HCT116 (cell line): ENCODE results near the gene GIT2. TPM values are rescaled to one million over a fixed set of nuclear protein-coding genes. Genes with fewer than 3 reads are reported as not detected.
"Not testable (repeated sequence)": the region's sequence is repeated elsewhere in the genome, so short reads cannot be mapped to it uniquely, and the experiment has no call there.

ENCODE experiments used
- ATAC-seq: fragments of 200-7000 bp; cut with Tn5 transposase; 2 replicates; pipeline ENCODE4 v1.9.1; 2020; ENCODE audit warnings: mild to moderate bottlenecking, moderate library complexity
- BruUV-seq: library from RNA; stranded (reverse); fragments of 400-500 nt; replicated peaks from 2 replicates; lab custom pipeline; 2021; lab: Mats Ljungman, UMichigan
- CTCF ChIA-PET: fragments of 300-600 bp; sonication (Branson Sonifier 250); formaldehyde crosslinking; loops from one replicate; lab custom pipeline; 2021; ENCODE audit warnings: antibody characterized with exemption; lab: Charles Lee
- POLR2A ChIA-PET: fragments of 300-600, 350-600 bp; sonication (Branson Sonifier 250); formaldehyde crosslinking; loops from one replicate; lab custom pipeline; 2021; ENCODE audit warnings: antibody characterized with exemption; lab: Charles Lee
- RAD21 ChIA-PET, 2 experiments: fragments of 300-600 bp; sonication (Branson Sonifier 250); formaldehyde crosslinking; loops; one replicate each; lab custom pipeline; 2023; ENCODE audit warnings: low total read pairs in 2 of 2; ENCODE audit not compliant: uncharacterized antibody in 2 of 2, unreplicated experiment in 2 of 2, low non-redundant PET in 1 of 2; lab: Charles Lee
- DNase-seq: peaks from one replicate; pipeline ENCODE4 v3.0.0-alpha.2; 2010; ENCODE audit warnings: low read depth, low spot score
- H2AFZ ChIP-seq: fragments of 200-600 bp; shearing (Covaris generic), sonication (generic); 2 replicates; pipeline ENCODE4 v1.6.1; 2017; ENCODE audit warnings: low read depth, mixed run types, mixed read lengths, antibody characterized with exemption, low read length; ENCODE audit not compliant: poor library complexity, severe bottlenecking
- H3K27ac ChIP-seq: 2 replicates; pipeline ENCODE4 v1.5.1; 2012; ENCODE audit warnings: low read depth, low read length
- H3K27me3 ChIP-seq: fragments of 200-600 bp; sonication (generic); 2 replicates; pipeline ENCODE4 v1.6.1; 2016; ENCODE audit warnings: mixed run types, low read length, mixed read lengths; ENCODE audit not compliant: insufficient read depth
- H3K36me3 ChIP-seq, 2 experiments: fragments of 200-500 bp in 1 of 2; fragments of 200-600 bp in 1 of 2; sonication (Bioruptor generic) in 1 of 2; sonication (generic) in 1 of 2; 2 replicates each; pipeline versions ENCODE4 v1.5.1 to v1.6.1; 2014 to 2016; ENCODE audit warnings: low read length in 2 of 2, inconsistent platforms in 1 of 2, mixed read lengths in 1 of 2, mixed run types in 1 of 2; ENCODE audit not compliant: insufficient read depth in 2 of 2, control insufficient read depth in 1 of 2
- H3K4me1 ChIP-seq, 2 experiments: fragments of 200-600 bp in 1 of 2; sonication (generic) in 1 of 2; 2 replicates each; pipeline versions ENCODE4 v1.5.1 to v1.6.1; 2012 to 2017; ENCODE audit warnings: low read length in 2 of 2, inconsistent platforms in 1 of 2, mild to moderate bottlenecking in 1 of 2, mixed read lengths in 1 of 2, mixed run types in 1 of 2, moderate library complexity in 1 of 2; ENCODE audit not compliant: insufficient read depth in 2 of 2, control insufficient read depth in 1 of 2
- H3K4me2 ChIP-seq: fragments of 200-600 bp; sonication (generic); 2 replicates; pipeline ENCODE4 v1.6.1; 2017; ENCODE audit warnings: mixed run types, low read length, mixed read lengths
- H3K4me3 ChIP-seq, 2 experiments: fragments of 200-600 bp in 1 of 2; sonication (generic) in 1 of 2; replicated peaks in 1 of 2; 2 replicates each; pipeline ENCODE4 v1.5.1; 2011 to 2016; ENCODE audit warnings: low read length in 2 of 2, control low read depth in 1 of 2, low read depth in 1 of 2, mild to moderate bottlenecking in 1 of 2, mixed read lengths in 1 of 2, mixed run types in 1 of 2
- H3K79me2 ChIP-seq: fragments of 200-600 bp; sonication (generic); 2 replicates; pipeline ENCODE4 v1.6.1; 2017; ENCODE audit warnings: mild to moderate bottlenecking, mixed run types, low read length, moderate library complexity, mixed read lengths; ENCODE audit not compliant: insufficient read depth
- H3K9ac ChIP-seq: fragments of 200-600 bp; sonication (generic); 2 replicates; pipeline ENCODE4 v1.6.1; 2016; ENCODE audit warnings: low read length, mixed read lengths
- H3K9me2 ChIP-seq: fragments of 200-600 bp; sonication (generic), shearing (Covaris generic); 2 replicates; pipeline ENCODE4 v1.6.1; 2017; ENCODE audit warnings: mixed run types, mild to moderate bottlenecking, moderate library complexity; ENCODE audit not compliant: insufficient read depth
- H3K9me3 ChIP-seq, 2 experiments: fragments of 200-500 bp in 1 of 2; fragments of 200-600 bp in 1 of 2; sonication (Bioruptor generic) in 1 of 2; sonication (generic) in 1 of 2; 2 replicates each; pipeline ENCODE4 v1.6.1; 2014 to 2017; ENCODE audit warnings: low read length in 2 of 2, mixed read lengths in 2 of 2, inconsistent platforms in 1 of 2, low read depth in 1 of 2, mild to moderate bottlenecking in 1 of 2, mixed run types in 1 of 2, moderate library complexity in 1 of 2; ENCODE audit not compliant: control insufficient read depth in 1 of 2, insufficient read depth in 1 of 2
- H4K20me1 ChIP-seq: fragments of 200-600 bp; sonication (generic), shearing (Covaris generic); 2 replicates; pipeline ENCODE4 v1.6.1; 2017; ENCODE audit warnings: mixed run types, mild to moderate bottlenecking, moderate library complexity; ENCODE audit not compliant: insufficient read depth
- ATF3 ChIP-seq: IDR thresholded peaks from 2 replicates; pipeline ENCODE4 v1.6.1; 2012
- CBX3 ChIP-seq: IDR thresholded peaks from 2 replicates; pipeline ENCODE4 v1.6.1; 2012; ENCODE audit warnings: low read depth
- CEBPB ChIP-seq: IDR thresholded peaks from 2 replicates; pipeline ENCODE4 v1.6.1; 2012; ENCODE audit warnings: low read depth
- CTCF ChIP-seq, 3 experiments: fragments of 200-600 bp in 1 of 3; sonication (generic) in 1 of 3; IDR thresholded peaks in 2 of 3; conservative IDR thresholded peaks in 1 of 3; 2 replicates each; pipeline ENCODE4 v1.5.1; 2012 to 2017; ENCODE audit warnings: low read depth in 2 of 3, low read length in 2 of 3, antibody characterized with exemption in 1 of 3, borderline replicate concordance in 1 of 3, control low read depth in 1 of 3, mild to moderate bottlenecking in 1 of 3, mixed read lengths in 1 of 3, mixed run types in 1 of 3, moderate library complexity in 1 of 3; ENCODE audit not compliant: insufficient read depth in 1 of 3
- EGR1 ChIP-seq: IDR thresholded peaks from 2 replicates; pipeline ENCODE4 v1.6.1; 2012; ENCODE audit warnings: low read depth
- ELF1 ChIP-seq: IDR thresholded peaks from 2 replicates; pipeline ENCODE4 v1.6.1; 2012; ENCODE audit warnings: low read depth, borderline replicate concordance
- EZH2phosphoT487 ChIP-seq: fragments of 200-600 bp; IDR thresholded peaks from 2 replicates; pipeline ENCODE4 v1.6.1; 2018; ENCODE audit warnings: antibody characterized with exemption, borderline replicate concordance
- FOSL1 ChIP-seq: IDR thresholded peaks from 2 replicates; pipeline ENCODE4 v1.6.1; 2012; ENCODE audit warnings: low read depth
- MAX ChIP-seq: IDR thresholded peaks from 2 replicates; pipeline ENCODE4 v1.6.1; 2012
- POLR2A ChIP-seq: IDR thresholded peaks from 2 replicates; pipeline ENCODE4 v1.7.0; 2011; ENCODE audit warnings: borderline replicate concordance; ENCODE audit not compliant: insufficient read depth, insufficient read length; ENCODE audit errors: extremely low read depth
- POLR2AphosphoS5 ChIP-seq: IDR thresholded peaks from 2 replicates; pipeline ENCODE4 v1.6.1; 2011; ENCODE audit warnings: mild to moderate bottlenecking, low read depth, low read length, moderate library complexity
- SIN3A ChIP-seq: IDR thresholded peaks from 2 replicates; pipeline ENCODE4 v1.6.1; 2012; ENCODE audit warnings: low read depth
- SP1 ChIP-seq: IDR thresholded peaks from 2 replicates; pipeline ENCODE4 v1.6.1; 2012; ENCODE audit warnings: low read depth
- SRF ChIP-seq: IDR thresholded peaks from 2 replicates; pipeline ENCODE4 v1.6.1; 2012; ENCODE audit warnings: low read depth
- TCF7L2 ChIP-seq: IDR thresholded peaks from 2 replicates; pipeline ENCODE4 v1.7.0; 2011; ENCODE audit warnings: borderline replicate concordance, inconsistent platforms; ENCODE audit not compliant: insufficient read depth, insufficient read length; ENCODE audit errors: extremely low read depth
- ZFX ChIP-seq: fragments of 450-650 bp; IDR thresholded peaks from 2 replicates; pipeline ENCODE4 v1.6.1; 2017
- intact Hi-C: fragments of 100-400 bp; cut with micrococcal nuclease; formaldehyde crosslinking; loops from 2 replicates; pipeline ENCODE4 v1.10.0; 2022
- total RNA-seq: library from RNA; stranded (reverse); gene quantifications from one replicate; pipeline ENCODE4 v1.2.1, GENCODE V29; 2021; ENCODE audit not compliant: unreplicated experiment

The GIT2 gene
- total RNA-seq, 1 experiment from 2014 or later: 21.5 TPM

- POLR2A ChIA-PET, DNase-seq, H3K9me2 ChIP-seq, ATAC-seq, H4K20me1 ChIP-seq, intact Hi-C loops, H3K9me3 ChIP-seq, H3K27me3 ChIP-seq, RAD21 ChIA-PET, H2AFZ ChIP-seq, H3K4me2 ChIP-seq, H3K4me3 ChIP-seq, H3K79me2 ChIP-seq, H3K4me1 ChIP-seq, H3K27ac ChIP-seq, BruUV-seq, H3K9ac ChIP-seq: not testable (repeated sequence)
- CTCF ChIA-PET: interaction anchor here (1.4 kb wide), 1 partner anchor 75 kb away, joined by 3 read pairs; no protein-coding TSS in a partner anchor
- peaks cover 0 to 12% of the 10 kb centered on the region in 2 experiments; a peak in 2 of 4 replicates for H3K36me3 ChIP-seq
Observed at GRCh38 chr12:109929326-109929725, 66.8 kb downstream of the GIT2 start.

- Histone ChIP-seq H3K36me3 (peaks cover 0 to 9% of the 10 kb centered on the region in 2 experiments; a peak in 2 of 4 replicates), H3K4me2 (no peak overlapping the region), H3K4me1 (no peaks in the 10 kb centered on the region), H3K27me3 (no peaks in the 10 kb centered on the region), H3K9me2 (no peaks in the 10 kb centered on the region), H3K9me3 (no peaks in the 10 kb centered on the region), H4K20me1 (no peaks in the 10 kb centered on the region), H3K9ac (no peak overlapping the region), H3K27ac (no peak overlapping the region), H2AFZ (no peak overlapping the region), H3K4me3 (no peak overlapping the region), H3K79me2 (no peaks in the 10 kb centered on the region)
- no TSS peak for BruUV-seq
- ChIA-PET RAD21 (interaction anchor here in 1 of 2 experiments (0.5 kb wide), 1 partner anchor 8 kb away, joined by 3 read pairs; no protein-coding TSS in a partner anchor), CTCF (interaction anchor here (0.7 to 1.4 kb wide), 4 partner anchors 12 to 122 kb away, joined by 3 to 4 read pairs (median 3); no protein-coding TSS in a partner anchor), POLR2A (no interaction called here)
- ATAC-seq: no peak
- DNase-seq: no peak
- intact Hi-C loops: no loop called here
- TF ChIP-seq CEBPB: no peak
- TF ChIP-seq EZH2phosphoT487: no peak
- TF ChIP-seq CTCF (IDR thresholded peaks at IDR 0.05 in 2 of 3, conservative IDR thresholded peaks at IDR 0.05 in 1 of 3; ENCODE audit: borderline replicate concordance in 1 of 3, insufficient read depth in 1 of 3, low read depth in 2 of 3, low read length in 2 of 3): no peak
- no peak for TF ChIP-seq FOSL1
- TF ChIP-seq POLR2A: no peak
- no peak for TF ChIP-seq TCF7L2
- TF ChIP-seq MAX: no peak
- no peak for TF ChIP-seq CBX3
- TF ChIP-seq EGR1: no peak
- TF ChIP-seq SIN3A: no peak
- TF ChIP-seq POLR2AphosphoS5: no peak
- no peak for TF ChIP-seq ELF1
- no peak for TF ChIP-seq ATF3
- no peak for TF ChIP-seq SP1
- TF ChIP-seq SRF: no peak
- TF ChIP-seq ZFX: no peak
Observed at GRCh38 chr12:109928058-109928656, 68.0 kb downstream of the GIT2 start.
